Fibroblast of the conjunctiva (primary cell): Measurements from ENCODE around the gene ALDH9A1.
A peak's percentile ranks its signal among the peaks of the same experiment; 100 is the strongest.
"Not testable (repeated sequence)": the region's sequence is repeated elsewhere in the genome, so short reads cannot be mapped to it uniquely, and the experiment has no call there.

Experiments used
- DNase-seq: peaks from one replicate; pipeline ENCODE4 v3.0.0-alpha.2; 2010; ENCODE audit warnings: low read depth

Gene ALDH9A1

GRCh38 chr1:165697881-165698760, at the start of gene ALDH9A1:
ALDH9A1 (minus strand) TSS chr1:165698562; CDS start chr1:165698558, 4 bp downstream.
- DNase-seq, result peak; percentile 75

GRCh38 chr1:165747632-165748447, 49.5 kb upstream of the ALDH9A1 start:
- no peak for DNase-seq

DNA sequence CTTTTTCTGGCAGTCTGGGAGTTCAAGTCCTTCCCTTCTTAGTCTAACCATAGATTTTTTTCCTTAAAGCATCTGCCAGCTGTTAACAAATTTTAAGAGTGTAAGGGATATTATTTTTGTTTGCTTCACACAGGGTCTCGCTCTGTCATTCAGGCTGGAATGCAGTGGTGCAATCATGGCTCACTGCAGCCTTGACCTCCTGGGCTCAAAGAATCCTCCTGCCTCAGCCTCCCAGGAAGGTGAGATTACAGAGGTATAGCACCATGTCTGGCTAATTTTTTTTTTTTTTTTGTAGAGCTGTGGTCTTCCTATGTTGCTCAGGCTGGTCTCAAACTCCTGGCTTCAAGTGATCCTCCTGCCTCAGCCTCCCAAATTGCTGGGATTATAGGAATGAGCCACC, 46.6 kb upstream of the ALDH9A1 start:
- DNase-seq, result not testable (repeated sequence)

- no peak for DNase-seq
Observed at GRCh38 chr1:165742194-165742593, 43.8 kb upstream of the ALDH9A1 start.

DNA sequence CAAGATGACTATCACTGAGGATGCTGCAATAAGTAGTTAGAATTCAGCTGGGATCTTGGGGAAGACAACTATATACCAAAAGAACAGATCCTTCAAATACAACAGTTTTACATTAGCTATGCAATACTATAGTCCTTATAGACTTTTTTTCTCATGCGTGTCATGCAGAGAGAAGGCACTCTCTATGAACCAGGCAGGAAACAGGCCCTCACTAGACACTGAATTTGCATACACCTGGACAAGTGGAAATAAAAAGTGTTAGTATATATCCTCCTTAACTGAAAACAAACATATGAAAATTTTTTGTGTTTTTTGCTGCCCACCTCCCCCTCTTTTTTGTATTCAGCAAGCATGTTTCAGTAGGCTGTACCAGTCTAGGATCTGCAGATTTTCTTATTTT, 40.4 kb upstream of the ALDH9A1 start:
- DNase-seq, result no peak

- peak; percentile 4 for DNase-seq
Observed at GRCh38 chr1:165737196-165737595, 38.8 kb upstream of the ALDH9A1 start.

GRCh38 chr1:165734906-165735305, 36.5 kb upstream of the ALDH9A1 start:
- no peak for DNase-seq

- DNase-seq, result no peak
Observed at GRCh38 chr1:165726841-165727240, 28.5 kb upstream of the ALDH9A1 start.

DNA sequence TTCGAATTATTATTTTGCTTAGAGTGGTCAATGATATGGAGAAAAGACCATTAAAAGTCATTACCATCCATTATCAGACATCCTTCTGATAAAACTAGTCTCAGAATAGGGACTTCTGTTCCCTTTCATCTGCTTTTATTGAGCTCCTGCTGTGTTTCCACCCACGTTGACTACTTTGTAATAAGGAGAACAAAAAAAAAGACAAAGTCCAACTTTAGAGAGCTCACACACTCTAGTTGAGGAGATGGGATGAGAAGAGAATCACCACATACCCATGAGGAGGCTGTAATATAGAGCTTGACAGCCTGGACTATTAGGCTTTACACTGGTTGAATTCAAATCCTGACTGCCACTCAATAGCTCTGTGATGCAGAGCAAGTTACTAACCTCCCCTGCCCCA, 27.8 kb upstream of the ALDH9A1 start:
- DNase-seq, result no peak

DNA sequence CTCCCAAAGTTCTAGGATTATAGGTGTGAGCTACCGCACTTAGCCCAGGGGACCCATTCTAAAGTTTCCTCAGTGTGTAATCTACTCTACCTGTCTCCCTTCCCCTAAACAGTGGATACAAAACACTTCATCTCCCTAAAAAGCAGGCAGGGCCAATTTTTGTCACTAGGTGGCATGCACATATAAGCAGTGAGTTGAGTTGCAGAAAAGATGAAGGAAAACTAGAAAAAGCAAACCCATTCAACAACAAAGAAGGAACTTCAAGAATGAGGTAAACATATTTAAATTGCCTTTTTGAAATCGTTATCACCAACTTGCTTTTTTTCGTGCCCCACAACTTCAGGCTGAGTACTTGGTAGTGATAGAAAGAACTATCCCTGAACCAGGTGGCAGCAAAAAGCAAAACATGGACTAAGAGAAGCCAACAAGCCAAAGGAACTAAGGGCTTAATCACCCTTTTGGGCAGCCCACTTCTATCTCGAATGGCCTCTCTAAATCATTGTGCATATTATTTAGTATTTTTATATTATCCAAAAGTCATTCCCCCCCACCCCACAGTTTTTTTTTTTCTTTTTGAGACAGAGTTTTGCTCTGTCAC, 19.7 kb upstream of the ALDH9A1 start:
- peak; percentile 57 for DNase-seq

DNA sequence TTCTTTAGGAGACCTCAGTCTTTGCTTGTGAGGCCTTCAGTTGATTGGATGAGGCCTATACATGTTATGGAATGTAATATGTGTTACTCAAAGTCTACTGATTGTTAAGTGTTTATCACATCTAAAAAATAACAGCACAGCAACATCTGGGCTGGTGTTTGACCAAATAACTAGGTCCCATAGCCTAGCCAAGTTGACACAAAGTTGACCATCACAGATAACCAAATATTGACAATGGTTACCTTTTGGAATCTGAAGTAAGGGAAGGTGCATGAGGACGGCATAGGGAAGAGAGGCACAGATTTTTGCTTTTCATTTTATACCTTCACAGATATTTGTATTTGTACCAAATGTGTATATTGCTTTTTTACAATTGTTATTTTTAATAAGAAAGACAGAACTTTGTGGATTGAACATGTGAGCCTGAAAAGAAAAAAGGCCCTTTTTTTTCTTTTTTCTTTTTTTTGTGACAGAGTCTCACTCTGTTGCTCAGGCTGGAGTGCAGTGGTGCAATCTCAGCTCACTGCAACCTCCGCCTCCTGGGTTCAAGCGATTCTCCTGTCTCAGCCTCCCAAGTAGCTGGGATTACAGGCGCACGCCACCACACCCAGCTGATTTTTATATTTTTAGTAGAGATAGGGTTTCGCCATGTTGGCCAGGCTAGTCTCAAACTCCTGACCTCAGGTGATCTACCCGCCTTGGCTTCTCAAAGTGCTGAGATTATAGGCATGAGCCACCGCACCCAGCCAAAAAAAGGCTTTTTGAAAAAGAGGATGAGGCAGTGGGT, 18.1 kb upstream of the ALDH9A1 start:
- not testable (repeated sequence) for DNase-seq

- no peak for DNase-seq
Observed at GRCh38 chr1:165712764-165713163, 14.4 kb upstream of the ALDH9A1 start.

DNA sequence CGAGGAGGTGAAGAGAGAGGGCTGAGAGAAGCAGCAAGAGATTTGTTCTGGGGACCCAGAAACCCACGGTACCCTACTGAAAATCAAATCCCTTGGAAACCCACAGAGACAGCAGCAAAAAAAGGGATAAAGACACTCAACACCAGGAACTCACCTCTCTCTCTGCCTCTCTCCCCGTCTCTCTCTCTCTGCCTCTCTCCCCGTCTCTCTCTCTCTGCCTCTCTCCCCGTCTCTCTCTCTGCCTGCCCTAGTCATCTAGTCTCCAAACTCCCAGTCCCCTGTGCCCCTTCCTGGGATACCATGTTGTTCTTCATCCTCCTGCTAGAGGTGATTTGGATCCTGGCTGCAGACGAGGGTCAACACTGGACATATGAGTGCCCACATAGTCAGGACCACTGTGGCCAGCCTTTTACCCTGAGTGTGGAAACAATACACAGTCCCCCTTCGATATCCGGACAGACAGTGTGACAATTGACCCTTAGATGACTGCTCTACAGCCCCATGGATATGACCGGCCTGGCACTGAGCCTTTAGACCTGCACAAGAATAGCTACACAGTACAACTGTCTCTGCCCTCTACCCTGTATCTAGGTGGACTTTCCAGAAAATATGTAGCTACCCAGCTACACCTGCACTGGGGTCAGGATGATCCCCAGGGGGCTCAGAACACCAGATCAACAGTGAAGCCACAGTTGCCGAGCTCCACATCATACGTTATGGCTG, 9.8 kb upstream of the ALDH9A1 start:
- DNase-seq, result no peak

- DNase-seq, result no peak
Observed at GRCh38 chr1:165703648-165704047, 5.3 kb upstream of the ALDH9A1 start.

GRCh38 chr1:165701922-165702321, 3.6 kb upstream of the ALDH9A1 start:
- DNase-seq, result not testable (repeated sequence)

DNA sequence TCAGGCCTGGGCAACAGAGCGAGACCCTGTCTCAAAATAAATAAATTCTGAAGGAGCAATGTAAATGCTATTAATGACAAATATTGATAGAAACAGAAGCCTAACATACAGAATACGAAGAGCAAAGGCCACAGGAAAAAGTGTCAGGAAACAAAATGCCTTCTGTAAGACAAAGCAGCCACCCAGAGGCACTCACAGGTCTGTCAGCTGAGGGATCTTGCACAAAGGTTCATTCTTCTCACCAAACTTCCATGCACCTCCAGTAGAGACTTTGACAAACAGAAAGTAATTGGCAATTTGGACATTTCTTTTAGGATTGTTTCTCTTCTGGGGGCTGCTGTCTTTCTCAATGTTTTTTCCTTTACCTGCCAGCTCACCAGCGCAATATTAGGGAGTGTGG, 1.2 kb upstream of the ALDH9A1 start:
- no peak for DNase-seq

GRCh38 chr1:165698761-165699052, 345 bp upstream of the ALDH9A1 start:
- DNase-seq, result no peak

GRCh38 chr1:165697491-165697880, 876 bp downstream of the ALDH9A1 start:
- DNase-seq, result no peak

DNA sequence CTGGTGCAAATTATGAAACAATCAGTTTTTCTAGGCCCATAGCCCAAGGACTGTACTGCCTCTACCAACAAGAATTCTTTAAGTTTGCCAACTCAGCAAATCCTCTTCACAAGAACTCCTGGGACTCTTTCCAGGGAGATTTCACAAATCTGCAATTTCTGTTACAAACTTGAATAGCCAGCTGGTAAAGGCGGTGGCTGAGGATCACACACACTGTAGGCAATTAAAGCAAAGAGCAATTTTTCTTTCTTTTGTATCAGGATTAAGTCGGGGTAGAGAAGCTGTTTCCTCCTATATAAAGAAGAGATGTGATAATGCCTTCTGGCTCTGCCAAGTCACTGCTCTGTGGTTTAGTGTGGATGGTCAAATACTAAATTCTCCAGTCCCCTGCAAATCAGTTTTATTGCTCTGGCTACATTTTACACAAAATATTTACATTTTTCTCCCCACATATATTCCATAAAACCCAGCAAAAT, 1.7 kb downstream of the ALDH9A1 start:
- DNase-seq, result peak; percentile 94

DNA sequence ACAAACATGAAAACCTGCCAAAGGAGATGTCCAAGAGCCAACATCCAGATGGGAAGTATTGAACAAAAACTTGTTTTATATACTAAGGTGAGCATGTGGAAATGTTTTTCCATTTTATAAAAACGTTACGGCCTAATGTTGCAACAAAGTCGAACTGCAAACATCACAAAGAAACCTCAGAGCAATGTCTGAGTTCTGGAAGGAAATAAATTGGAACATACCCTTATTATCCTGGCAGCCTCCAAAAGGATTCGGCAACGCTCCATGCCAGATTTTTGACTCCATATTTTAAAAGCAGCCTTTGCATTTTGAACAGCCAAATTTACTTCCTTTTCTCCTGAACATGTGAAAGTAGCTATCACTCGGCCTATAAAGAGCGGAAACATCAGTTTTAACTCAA, 3.3 kb downstream of the ALDH9A1 start:
- DNase-seq, result peak; percentile 31

- no peak for DNase-seq
Observed at GRCh38 chr1:165688046-165688445, 10.3 kb downstream of the ALDH9A1 start.
